Measurements from ENCODE around the gene MAPK14.

MAPK14 gene

DNA sequence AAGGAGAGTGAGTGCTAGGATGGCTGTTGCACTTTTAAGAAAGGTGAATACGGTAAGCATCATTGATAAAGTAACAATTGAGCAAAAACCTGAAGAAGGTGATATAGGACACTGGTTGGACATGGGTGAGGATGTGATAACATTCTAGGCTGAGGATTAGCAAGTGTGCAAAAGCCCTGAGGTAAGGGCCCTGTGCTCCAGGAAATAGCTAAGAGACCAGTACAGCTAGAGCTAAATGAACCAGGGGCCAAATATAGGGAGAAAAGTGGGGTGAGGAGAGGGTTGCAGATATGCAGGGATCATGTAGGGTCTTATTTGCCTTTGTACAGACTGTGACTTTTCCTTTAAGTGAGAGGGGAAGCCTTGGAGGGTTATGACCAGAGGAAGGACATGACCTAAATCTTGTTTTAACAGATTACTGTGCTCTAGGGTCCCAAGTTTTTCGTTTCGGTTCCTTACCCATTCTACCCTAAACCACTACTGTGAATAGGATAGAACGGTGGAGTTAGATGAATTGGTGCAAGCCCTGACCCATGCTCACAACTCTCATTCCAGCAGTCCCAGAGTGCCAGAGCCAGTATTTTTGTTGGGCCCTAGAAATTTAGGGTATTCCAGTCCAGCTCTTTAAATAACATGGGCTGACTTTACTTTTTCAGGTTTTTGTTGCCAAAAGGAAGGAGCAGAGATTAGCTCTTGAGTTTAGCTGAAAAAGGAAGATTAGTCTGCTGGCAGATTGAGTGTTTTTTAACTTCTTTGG, 10.7 kb downstream of the MAPK14 start:
- DNase-seq: no peak

GRCh38 chr6:36039112-36039511, 11.5 kb downstream of the MAPK14 start:
- no peak for DNase-seq

- no peak for DNase-seq
Observed at GRCh38 chr6:36040958-36041357, 13.3 kb downstream of the MAPK14 start.

- DNase-seq: no peak
Observed at GRCh38 chr6:36042618-36043260, 15.1 kb downstream of the MAPK14 start.

GRCh38 chr6:36049582-36049981, 22.0 kb downstream of the MAPK14 start:
- no peak for DNase-seq

- DNase-seq: no peak
Observed at GRCh38 chr6:36050305-36050704, 22.7 kb downstream of the MAPK14 start.

GRCh38 chr6:36050947-36051710, 23.5 kb downstream of the MAPK14 start:
- no peak for DNase-seq

GRCh38 chr6:36052097-36052496, 24.5 kb downstream of the MAPK14 start:
- no peak for DNase-seq

DNA sequence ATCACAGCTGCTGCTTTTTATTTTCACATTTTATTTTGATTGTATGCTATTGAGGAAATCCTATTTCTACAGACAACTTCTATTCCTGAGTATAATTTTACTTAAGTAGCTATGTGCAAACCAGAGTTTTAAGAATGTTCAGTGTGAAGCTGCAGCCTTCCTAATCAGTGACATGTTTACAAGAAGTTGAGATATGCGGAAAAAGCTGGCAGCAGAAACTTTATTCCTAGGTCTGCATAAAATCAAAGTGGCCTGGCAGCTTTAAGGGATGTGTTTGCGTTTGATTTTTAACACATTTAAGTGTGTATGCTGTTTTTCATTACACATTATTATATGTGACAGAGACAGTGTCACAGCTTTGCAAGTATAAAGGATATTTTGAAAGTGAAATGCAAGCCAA, 26.3 kb downstream of the MAPK14 start:
- DNase-seq: no peak

GRCh38 chr6:36054415-36054814, 26.8 kb downstream of the MAPK14 start:
- no peak for DNase-seq

DNA sequence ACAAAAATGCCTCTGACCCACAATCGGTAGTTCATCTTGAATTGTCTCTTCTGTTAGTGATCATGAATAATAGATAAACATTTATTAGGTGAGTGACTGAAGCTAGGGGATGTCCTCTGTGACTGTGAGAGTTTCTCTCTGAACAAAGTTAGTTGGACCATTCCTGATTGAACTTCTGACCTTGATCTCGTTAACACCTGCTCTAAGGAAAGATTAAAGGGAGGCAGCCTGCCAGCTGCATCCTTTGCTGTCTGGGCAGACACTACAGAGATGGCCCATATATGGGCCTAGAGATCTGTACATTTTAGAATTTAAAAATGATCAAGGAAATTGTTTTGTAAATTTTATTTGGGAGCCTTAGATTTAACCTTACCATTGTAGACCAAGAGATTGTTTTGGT, 27.3 kb downstream of the MAPK14 start:
- DNase-seq: no peak

DNA sequence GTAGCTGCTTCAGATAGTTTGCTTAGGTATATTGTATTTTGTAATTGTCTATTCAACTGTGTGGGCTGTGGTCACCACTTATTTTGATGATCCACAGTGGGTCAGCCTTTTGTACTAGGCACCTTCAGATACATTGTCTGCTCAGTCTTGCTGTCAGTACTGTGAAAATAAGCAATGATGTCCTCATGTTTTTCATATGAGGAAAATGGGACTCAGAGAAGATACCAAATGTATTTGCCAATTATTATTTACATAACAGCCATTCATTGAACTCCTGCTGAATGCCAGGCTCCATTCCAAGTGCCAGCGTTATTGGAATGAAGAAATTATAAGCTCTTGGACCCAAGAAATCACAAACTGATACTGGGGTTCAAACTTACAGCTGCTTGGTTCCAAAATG, 28.6 kb downstream of the MAPK14 start:
- DNase-seq: no peak

DNA sequence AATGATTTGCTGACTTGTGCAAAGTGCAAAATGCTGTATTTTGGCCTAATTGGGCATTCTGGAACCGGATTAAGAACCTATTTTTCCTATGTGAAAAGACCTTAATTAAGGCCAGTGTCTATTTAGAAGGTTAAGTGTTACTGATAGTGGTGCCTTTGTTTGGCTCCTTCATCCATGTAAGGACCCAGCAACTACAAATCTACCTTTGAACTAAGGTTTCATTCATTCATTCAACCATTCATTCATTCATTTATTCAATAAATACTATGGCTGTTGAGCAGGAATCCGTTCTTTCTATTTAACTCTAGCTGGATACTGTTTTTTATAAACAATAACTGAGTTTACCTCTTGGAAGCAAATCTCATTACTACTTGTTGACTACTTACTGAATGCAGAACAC, 33.6 kb downstream of the MAPK14 start:
- no peak for DNase-seq

DNA sequence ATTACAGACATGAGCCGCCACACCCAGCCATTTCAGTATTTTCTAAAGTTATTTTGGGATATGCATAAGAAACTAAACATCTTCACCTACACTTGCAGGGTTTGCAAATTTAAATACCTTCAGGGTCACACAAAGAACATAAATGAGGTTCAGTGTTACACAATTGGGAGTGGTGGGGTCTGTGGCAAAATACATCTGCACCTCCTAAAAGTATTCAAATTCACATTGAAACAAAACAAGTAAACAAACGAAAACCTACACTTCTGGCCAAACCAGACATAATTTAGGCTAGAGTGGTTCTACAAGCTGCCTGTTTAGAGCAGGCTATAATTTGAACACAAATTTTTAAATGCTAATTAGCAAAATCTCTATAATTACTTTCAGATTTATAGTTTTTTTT, 34.6 kb downstream of the MAPK14 start:
- no peak for DNase-seq

GRCh38 chr6:36063318-36064060, 35.9 kb downstream of the MAPK14 start:
- no peak for DNase-seq

DNA sequence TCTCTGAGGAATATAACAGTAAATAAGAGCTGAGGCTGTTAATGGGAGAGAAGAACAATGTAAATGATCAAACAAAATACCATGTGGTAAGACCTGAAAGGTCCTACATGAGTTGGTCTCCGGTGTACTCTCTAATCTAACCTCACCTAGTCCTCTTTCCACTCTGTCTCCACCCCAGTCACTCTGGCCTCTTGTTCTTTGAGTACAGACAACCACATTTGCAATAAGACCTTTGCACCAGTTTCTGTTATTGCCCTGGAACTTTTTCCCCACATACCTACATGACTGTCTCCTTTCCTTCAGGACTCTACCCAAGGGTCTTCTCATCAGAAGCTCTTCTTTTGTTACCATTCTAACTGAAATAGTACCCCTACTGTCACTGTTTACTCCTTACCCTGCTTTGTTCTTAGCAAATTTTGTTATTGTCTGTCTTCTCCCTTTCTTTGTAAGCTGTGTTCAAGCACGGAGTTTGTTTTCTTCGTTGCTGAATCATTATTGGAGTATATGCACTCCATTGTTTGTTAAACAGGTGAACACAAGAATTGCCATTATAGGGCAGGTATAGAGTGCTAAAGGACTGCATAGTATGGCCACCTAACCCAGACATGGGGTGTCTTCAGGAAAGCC, 37.3 kb downstream of the MAPK14 start:
- no peak for DNase-seq

DNA sequence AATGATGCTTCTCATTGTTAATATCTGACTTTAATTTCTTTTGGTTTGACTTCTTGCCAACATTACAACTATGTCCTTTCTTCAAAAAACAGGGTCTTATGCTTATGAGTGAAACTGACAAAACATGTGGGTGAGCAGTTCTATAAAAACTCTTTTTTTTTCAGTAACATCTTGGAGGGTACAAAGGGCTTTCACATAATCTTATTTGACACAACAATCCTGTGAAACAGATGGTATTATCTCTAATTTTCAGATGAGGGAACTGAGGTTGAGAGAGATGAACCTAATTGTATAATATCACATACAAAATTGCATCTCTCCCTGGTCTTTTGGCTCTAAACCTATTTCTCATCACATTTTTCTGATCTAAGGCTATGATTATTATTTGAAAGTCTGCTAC, 38.3 kb downstream of the MAPK14 start:
- no peak for DNase-seq

DNA sequence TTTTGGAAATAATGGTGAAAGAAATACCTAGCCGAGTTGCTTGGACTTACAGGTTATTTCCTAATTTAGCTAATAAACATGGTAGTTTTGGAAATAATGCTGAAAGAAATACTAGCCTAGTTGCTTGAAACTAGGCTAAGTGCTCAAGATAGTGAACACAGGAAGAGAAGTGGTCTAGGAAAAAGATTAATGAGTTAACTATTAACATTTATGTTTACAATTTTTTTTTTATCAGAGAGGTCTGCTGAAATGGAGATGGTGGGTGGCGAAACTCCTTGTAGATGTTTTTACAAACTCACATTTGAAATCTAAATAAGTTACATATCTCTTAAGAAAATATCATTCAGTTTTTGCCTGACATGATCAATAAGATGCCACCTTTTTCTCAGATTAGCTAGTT, 39.2 kb downstream of the MAPK14 start:
- DNase-seq: no peak

DNA sequence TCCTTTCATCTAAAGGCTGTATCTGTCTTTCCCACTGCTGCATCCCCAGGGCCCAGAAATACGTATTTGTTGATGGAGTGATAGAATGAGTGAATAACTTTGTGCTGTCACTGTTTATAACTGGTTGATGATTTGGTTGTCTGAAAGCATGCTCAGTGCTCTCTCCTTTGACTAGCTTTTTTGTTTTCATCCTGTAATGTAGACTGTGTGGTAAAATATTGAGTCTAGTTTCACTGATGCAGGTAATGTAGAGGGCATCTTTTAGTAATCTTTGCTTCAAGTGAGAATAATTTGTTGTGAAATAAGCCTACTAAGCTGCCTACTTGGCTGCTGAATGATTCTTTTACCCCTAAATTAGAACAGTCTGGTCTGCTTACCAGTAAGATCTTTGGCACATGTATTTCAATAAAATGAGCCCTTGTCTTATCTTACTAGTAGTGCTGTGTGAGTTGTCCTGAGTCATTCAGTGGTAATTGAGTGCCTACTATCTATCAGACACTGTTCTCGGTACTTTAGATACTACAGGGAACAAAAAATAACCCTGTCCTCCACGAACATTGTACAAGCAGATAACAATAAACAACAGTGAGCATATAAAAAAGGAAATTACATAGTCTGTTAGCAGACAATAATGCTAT, 39.9 kb downstream of the MAPK14 start:
- DNase-seq: no peak

DNA sequence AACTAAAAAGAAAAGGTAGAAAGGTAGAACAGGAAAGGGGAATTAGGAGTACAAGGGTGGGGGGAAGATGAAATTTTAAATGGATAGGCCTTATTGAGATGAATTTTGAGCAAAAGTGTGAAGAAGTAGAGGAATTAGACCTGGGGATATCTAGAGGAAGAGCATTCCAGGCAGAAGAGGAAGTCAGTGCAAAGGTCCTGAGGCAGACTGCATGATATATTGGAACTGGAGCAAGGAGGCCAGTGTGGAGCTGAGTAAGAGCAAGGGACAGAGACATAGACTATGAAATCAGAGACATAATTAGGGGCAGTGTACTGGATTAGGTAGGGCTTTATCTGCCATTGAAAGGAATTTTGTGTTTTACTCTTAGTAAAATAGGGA, 40.4 kb downstream of the MAPK14 start:
- no peak for DNase-seq

GRCh38 chr6:36068586-36068985, 41.0 kb downstream of the MAPK14 start:
- DNase-seq: no peak

GRCh38 chr6:36069573-36069972, 42.0 kb downstream of the MAPK14 start:
- DNase-seq: no peak
